H9 (cell line): Measurements from ENCODE around the gene HEPN1. TPM values are rescaled to one million over a fixed set of nuclear protein-coding genes. Genes with fewer than 3 reads are reported as not detected.

Source experiments
- DNase-seq: peaks from one replicate; pipeline ENCODE4 v3.0.0-alpha.2; 2017
- H2AFZ ChIP-seq: one replicate; pipeline ENCODE4 v1.6.1; 2013; ENCODE audit warnings: mild to moderate bottlenecking, low read length, control low read depth, moderate library complexity
- H2AK5ac ChIP-seq: 2 replicates; pipeline ENCODE4 v1.6.1; 2013; ENCODE audit warnings: low read length, control low read depth, mixed read lengths; ENCODE audit not compliant: insufficient read length
- H2BK120ac ChIP-seq: one replicate; pipeline ENCODE4 v1.6.1; 2013; ENCODE audit warnings: low read depth, mild to moderate bottlenecking, low read length, control low read depth, inconsistent platforms; ENCODE audit not compliant: poor library complexity, severe bottlenecking
- H2BK12ac ChIP-seq: 2 replicates; pipeline ENCODE4 v1.6.1; 2013; ENCODE audit warnings: low read length, control low read depth, mixed read lengths, low read depth; ENCODE audit not compliant: insufficient read length
- H2BK15ac ChIP-seq: 2 replicates; pipeline ENCODE4 v1.6.1; 2013; ENCODE audit warnings: low read depth, low read length, control low read depth
- H2BK20ac ChIP-seq: one replicate; pipeline ENCODE4 v1.6.1; 2013; ENCODE audit warnings: low read depth, mild to moderate bottlenecking, low read length, control low read depth, inconsistent platforms; ENCODE audit not compliant: poor library complexity, severe bottlenecking
- H2BK5ac ChIP-seq: 2 replicates; pipeline ENCODE4 v1.6.1; 2013; ENCODE audit warnings: low read length, control low read depth, mixed read lengths; ENCODE audit not compliant: insufficient read length
- H3K14ac ChIP-seq: 2 replicates; pipeline ENCODE4 v1.6.1; 2013; ENCODE audit warnings: low read length, control low read depth; ENCODE audit not compliant: insufficient read depth
- H3K18ac ChIP-seq: 2 replicates; pipeline ENCODE4 v1.6.1; 2013; ENCODE audit warnings: low read depth, mild to moderate bottlenecking, mixed read lengths, low read length, control low read depth; ENCODE audit not compliant: insufficient read length
- H3K23ac ChIP-seq: 2 replicates; pipeline ENCODE4 v1.6.1; 2013; ENCODE audit warnings: low read length, control low read depth, mixed read lengths, low read depth; ENCODE audit not compliant: insufficient read length
- H3K23me2 ChIP-seq: 2 replicates; pipeline ENCODE4 v1.6.1; 2013; ENCODE audit warnings: low read depth, mild to moderate bottlenecking, mixed read lengths, low read length, control low read depth; ENCODE audit not compliant: insufficient read length, poor library complexity, severe bottlenecking
- H3K27ac ChIP-seq: 2 replicates; pipeline ENCODE4 v1.5.1; 2013; ENCODE audit warnings: low read length, control low read depth, mixed read lengths, low read depth; ENCODE audit not compliant: insufficient read length
- H3K27me3 ChIP-seq: 2 replicates; pipeline ENCODE4 v1.6.1; 2013; ENCODE audit warnings: low read length, control low read depth, inconsistent platforms; ENCODE audit not compliant: insufficient read depth
- H3K4ac ChIP-seq: 2 replicates; pipeline ENCODE4 v1.6.1; 2013; ENCODE audit warnings: low read depth, mild to moderate bottlenecking, control low read depth, inconsistent platforms, low read length, moderate library complexity
- H3K4me1 ChIP-seq: 2 replicates; pipeline ENCODE4 v1.6.1; 2013; ENCODE audit warnings: low read length, control low read depth, inconsistent platforms; ENCODE audit not compliant: insufficient read depth
- H3K4me2 ChIP-seq: 2 replicates; pipeline ENCODE4 v1.6.1; 2013; ENCODE audit warnings: low read length, control low read depth, mixed read lengths; ENCODE audit not compliant: insufficient read length, insufficient read depth
- H3K56ac ChIP-seq: 2 replicates; pipeline ENCODE4 v1.6.1; 2013; ENCODE audit warnings: low read depth, mild to moderate bottlenecking, mixed read lengths, low read length, control low read depth; ENCODE audit not compliant: insufficient read length
- H3K79me1 ChIP-seq: 2 replicates; pipeline ENCODE4 v1.6.1; 2013; ENCODE audit warnings: low read depth, mild to moderate bottlenecking, moderate library complexity, low read length, control low read depth, inconsistent platforms; ENCODE audit not compliant: insufficient read depth, poor library complexity, severe bottlenecking
- H3K79me2 ChIP-seq: 2 replicates; pipeline ENCODE4 v1.6.1; 2013; ENCODE audit warnings: low read length, control low read depth, inconsistent platforms; ENCODE audit not compliant: insufficient read depth
- H3K9ac ChIP-seq: 2 replicates; pipeline ENCODE4 v1.6.1; 2013; ENCODE audit warnings: low read length, control low read depth, mixed read lengths; ENCODE audit not compliant: insufficient read length; ENCODE audit errors: extremely low read depth
- H3K9me3 ChIP-seq: one replicate; pipeline ENCODE4 v1.6.1; 2013; ENCODE audit warnings: low read depth, low read length, inconsistent platforms; ENCODE audit not compliant: control insufficient read depth
- H3T11ph ChIP-seq: one replicate; pipeline ENCODE4 v1.6.1; 2013; ENCODE audit warnings: mild to moderate bottlenecking, low read length, control low read depth, inconsistent platforms
- H4K20me1 ChIP-seq: one replicate; pipeline ENCODE4 v1.6.1; 2013; ENCODE audit not compliant: control insufficient read depth, insufficient read length, insufficient read depth
- H4K5ac ChIP-seq: 2 replicates; pipeline ENCODE4 v1.6.1; 2013; ENCODE audit warnings: low read depth, mild to moderate bottlenecking, mixed read lengths, low read length, control low read depth; ENCODE audit not compliant: insufficient read length
- H4K8ac ChIP-seq: replicated peaks from 2 replicates; pipeline ENCODE4 v1.6.1; 2013; ENCODE audit warnings: low read length, control low read depth, mixed read lengths, low read depth; ENCODE audit not compliant: insufficient read length
- H4K91ac ChIP-seq: 2 replicates; pipeline ENCODE4 v1.6.1; 2013; ENCODE audit warnings: low read depth, mild to moderate bottlenecking, moderate library complexity, mixed read lengths, low read length, control low read depth; ENCODE audit not compliant: insufficient read length
- H3K27ac Mint-ChIP-seq, 3 experiments: 2 replicates in 2 of 3; 3 replicates in 1 of 3; pipeline ENCODE4 v1.8.0; 2020 to 2021; ENCODE audit warnings: mixed read lengths in 3 of 3, mild to moderate bottlenecking in 1 of 3, moderate library complexity in 1 of 3
- H3K27me3 Mint-ChIP-seq: 2 replicates; pipeline ENCODE4 v1.8.0; 2021; ENCODE audit warnings: low read depth, mild to moderate bottlenecking, moderate library complexity, mixed read lengths
- H3K36me3 Mint-ChIP-seq, 3 experiments: 2 replicates in 2 of 3; 3 replicates in 1 of 3; pipeline ENCODE4 v1.8.0; 2020 to 2021; ENCODE audit warnings: low read depth in 3 of 3, mixed read lengths in 3 of 3; ENCODE audit not compliant: insufficient read depth in 1 of 3
- H3K4me1 Mint-ChIP-seq, 2 experiments: 2 replicates each; pipeline ENCODE4 v1.8.0; 2020; ENCODE audit warnings: mixed read lengths in 2 of 2
- H3K4me3 Mint-ChIP-seq, 2 experiments: 2 replicates in 1 of 2; 3 replicates in 1 of 2; pipeline ENCODE4 v1.8.0; 2020 to 2021; ENCODE audit warnings: mild to moderate bottlenecking in 2 of 2, mixed read lengths in 2 of 2, moderate library complexity in 1 of 2
- H3K9me3 Mint-ChIP-seq, 2 experiments: 2 replicates in 1 of 2; 3 replicates in 1 of 2; pipeline ENCODE4 v1.8.0; 2020; ENCODE audit warnings: mild to moderate bottlenecking in 2 of 2, mixed read lengths in 2 of 2, moderate library complexity in 1 of 2
- CTCF ChIP-seq: fragments of 200-600 bp; sonication (generic); conservative IDR thresholded peaks from 3 replicates; pipeline ENCODE4 v1.8.0; 2021; ENCODE audit warnings: antibody characterized with exemption, mild to moderate bottlenecking
- WGBS: extraction: QIAGEN DNeasy Blood & Tissue Kit; methylation state at CpG from one replicate; pipeline ENCODE4 v1.1.7; 2013; ENCODE audit warnings: missing lambda C conversion rate, low lambda C conversion rate, mixed read lengths; ENCODE audit not compliant: insufficient read length; ENCODE audit errors: extremely low coverage; 5-methylcytosine and 5-hydroxymethylcytosine counted together
- total RNA-seq: library from RNA; stranded (reverse); gene quantifications from 2 replicates; pipeline ENCODE4 v1.2.1, GENCODE V29; 2021

The HEPN1 gene
- total RNA-seq, 1 experiment from 2014 or later, result not detected

GRCh38 chr11:124884340-124884739, 34.7 kb upstream of the HEPN1 start:
- H3K4me1 Mint-ChIP-seq, result 0 out of 4 replicates have a peak, but pooled peaks cover 0 to 3% of the 10 kb centered on the region in 2 experiments
- H3K9me3 Mint-ChIP-seq, result no peaks in the 10 kb centered on the region
- H4K91ac ChIP-seq, result no peak overlapping the region
- no peak overlapping the region for H3T11ph ChIP-seq
- DNase-seq, result peak; percentile 22
- H3K56ac ChIP-seq, result no peak overlapping the region
- H3K4me2 ChIP-seq, result no peak overlapping the region
- no CpG with 5 or more reads among the region's 1 CpG for WGBS
- H4K8ac ChIP-seq, result no peak overlapping the region
- no peak overlapping the region for H4K5ac ChIP-seq
- no peaks in the 10 kb centered on the region for H3K36me3 Mint-ChIP-seq
- H3K9me3 ChIP-seq, result no peaks in the 10 kb centered on the region
- no peaks in the 10 kb centered on the region for H3K79me2 ChIP-seq
- no peak overlapping the region for H2BK12ac ChIP-seq
- no peak overlapping the region for H2AFZ ChIP-seq
- no peak overlapping the region for H2AK5ac ChIP-seq
- no peak overlapping the region for H3K18ac ChIP-seq
- H3K14ac ChIP-seq, result no peak overlapping the region
- H3K23me2 ChIP-seq, result no peaks in the 10 kb centered on the region
- no peaks in the 10 kb centered on the region for H3K79me1 ChIP-seq
- H3K27me3 ChIP-seq, result no peaks in the 10 kb centered on the region; the same call in 1 of the 2 replicates
- H3K4me1 ChIP-seq, result no peaks in the 10 kb centered on the region
- H3K27ac ChIP-seq, result no peak overlapping the region
- no peak overlapping the region for H2BK120ac ChIP-seq
- no peak overlapping the region for H2BK20ac ChIP-seq
- H3K4ac ChIP-seq, result no peak overlapping the region
- no peak for TF ChIP-seq CTCF
- no peak overlapping the region for H2BK5ac ChIP-seq
- peaks cover 27% of the 10 kb centered on the region for H3K27me3 Mint-ChIP-seq
- H4K20me1 ChIP-seq, result no peaks in the 10 kb centered on the region
- no peak overlapping the region for H3K9ac ChIP-seq
- no peak overlapping the region for H3K4me3 Mint-ChIP-seq
- H3K23ac ChIP-seq, result no peak overlapping the region
- H2BK15ac ChIP-seq, result no peak overlapping the region
- peak overlapping the region in 1 of 3 experiments; percentile 86; a peak in 2 of 7 replicates for H3K27ac Mint-ChIP-seq
